SW 1271 (cell line): Measurements from ENCODE around the gene OR1E1.
"Not testable (repeated sequence)": the region's sequence is repeated elsewhere in the genome, so short reads cannot be mapped to it uniquely, and the experiment has no call there.

Experiments used
- DNase-seq, 2 experiments: peaks; one replicate each; lab custom pipeline; 2025; lab: John Stamatoyannopoulos, UW

The OR1E1 gene, protein sequence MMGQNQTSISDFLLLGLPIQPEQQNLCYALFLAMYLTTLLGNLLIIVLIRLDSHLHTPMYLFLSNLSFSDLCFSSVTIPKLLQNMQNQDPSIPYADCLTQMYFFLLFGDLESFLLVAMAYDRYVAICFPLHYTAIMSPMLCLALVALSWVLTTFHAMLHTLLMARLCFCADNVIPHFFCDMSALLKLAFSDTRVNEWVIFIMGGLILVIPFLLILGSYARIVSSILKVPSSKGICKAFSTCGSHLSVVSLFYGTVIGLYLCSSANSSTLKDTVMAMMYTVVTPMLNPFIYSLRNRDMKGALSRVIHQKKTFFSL

DNA sequence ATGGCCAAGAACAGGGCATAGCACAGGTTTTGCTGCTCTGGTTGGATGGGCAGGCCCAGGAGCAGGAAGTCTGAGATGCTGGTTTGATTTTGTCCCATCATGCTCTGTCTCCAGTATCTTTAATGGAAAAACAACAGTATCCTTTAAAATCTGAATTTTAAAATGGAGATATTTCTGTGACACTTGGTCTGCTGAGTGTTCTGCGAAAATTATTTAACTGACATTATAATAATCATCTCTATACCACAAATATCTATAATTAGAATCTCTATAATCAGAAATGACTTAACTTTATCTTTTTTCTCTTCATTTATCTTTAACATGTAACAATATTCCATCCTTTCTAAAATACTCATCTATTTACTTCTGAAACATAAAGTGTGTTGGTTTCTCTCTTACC lies at the start of gene OR1E1:
TSS of gene OR1E1 (minus strand) at position 101 of the 400 bp plus-strand sequence. CDS start at position 101, 0 bp downstream.
- DNase-seq, result no peak

GRCh38 chr17:3447625-3448024 lies 49.4 kb upstream of the OR1E1 start:
- peak in 1 of 2 experiments; percentile 23 for DNase-seq

- DNase-seq, result no peak
These were observed 42.2 kb upstream of the OR1E1 start for GRCh38 chr17:3440451-3440850.

GRCh38 chr17:3438368-3438767 lies 40.2 kb upstream of the OR1E1 start:
- no peak for DNase-seq

GRCh38 chr17:3433741-3434140 lies 35.5 kb upstream of the OR1E1 start, which contains the start of gene OR1E2:
Gene OR1E2, minus strand, starts transcription at chr17:3433841. Its CDS starts 0 bp downstream, at chr17:3433841.
- no peak for DNase-seq

GRCh38 chr17:3433215-3433614 lies 35.0 kb upstream of the OR1E1 start:
- not testable (repeated sequence) for DNase-seq

DNA sequence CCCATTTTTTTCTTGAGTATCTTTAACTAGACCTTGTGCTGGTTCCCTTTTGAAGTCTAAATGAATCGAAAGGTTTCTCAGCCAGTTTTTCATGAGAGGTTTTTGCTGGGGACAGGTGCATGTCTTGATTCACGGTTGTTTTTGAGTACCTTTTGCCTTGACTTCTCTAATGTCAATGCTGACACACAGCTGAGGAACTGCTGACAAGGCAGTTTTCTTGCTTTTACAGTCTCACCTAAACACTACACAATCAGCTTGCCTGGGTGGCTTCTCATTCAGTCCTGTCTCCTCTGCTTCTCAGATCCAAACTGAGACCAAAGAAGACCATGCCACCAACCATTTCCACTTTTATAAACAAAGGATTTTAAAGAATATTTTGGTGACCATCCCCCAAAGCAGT lies 20.0 kb upstream of the OR1E1 start:
- DNase-seq, result no peak

- DNase-seq, result no peak
These were observed 17.4 kb upstream of the OR1E1 start for GRCh38 chr17:3415610-3416009.

DNA sequence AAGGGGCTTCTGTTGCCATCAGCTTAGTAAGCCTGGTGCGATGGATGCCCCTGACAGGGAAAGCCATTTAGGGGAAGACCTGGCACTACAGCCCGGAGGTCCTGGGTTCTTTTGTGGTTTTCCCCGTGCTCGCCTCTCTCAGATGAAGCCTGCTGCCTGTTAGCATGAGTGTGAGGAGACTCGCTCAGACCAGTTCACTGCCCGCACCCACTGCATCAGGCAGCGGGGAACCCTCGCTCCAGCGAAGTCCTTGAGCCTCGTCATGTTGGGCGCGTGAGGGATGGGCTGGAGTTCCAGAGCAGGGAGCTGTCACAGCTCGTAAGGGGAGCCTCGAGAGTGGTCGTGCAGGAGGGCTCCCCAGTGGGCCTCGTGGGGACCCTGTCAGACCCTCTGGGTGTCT lies 14.0 kb upstream of the OR1E1 start:
- not testable (repeated sequence) for DNase-seq

- no peak for DNase-seq
These were observed 12.9 kb upstream of the OR1E1 start, which contains the start of gene OR3A3 for GRCh38 chr17:3411070-3411469. Gene OR3A3, plus strand, starts transcription at chr17:3411370.

- not testable (repeated sequence) for DNase-seq
These were observed 5.6 kb upstream of the OR1E1 start for GRCh38 chr17:3403856-3404255.

DNA sequence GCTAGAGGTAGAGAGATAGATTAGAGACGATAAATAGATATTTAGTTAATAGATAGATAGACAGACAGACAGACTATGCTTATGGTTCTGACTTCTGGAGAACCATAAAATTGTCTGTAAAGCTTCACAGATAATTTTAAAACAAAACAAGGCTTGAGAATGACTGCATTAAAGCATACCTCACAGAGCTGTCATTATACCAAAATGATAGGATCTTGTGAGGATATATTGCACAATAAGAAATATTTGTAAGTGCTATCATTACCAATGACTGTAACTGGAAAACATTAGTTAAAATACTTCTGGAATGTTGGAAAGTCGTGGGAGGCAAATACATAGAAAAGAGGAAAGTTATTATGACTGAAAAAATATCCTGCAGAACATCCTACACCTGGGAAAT lies 3.6 kb upstream of the OR1E1 start:
- no peak for DNase-seq

DNA sequence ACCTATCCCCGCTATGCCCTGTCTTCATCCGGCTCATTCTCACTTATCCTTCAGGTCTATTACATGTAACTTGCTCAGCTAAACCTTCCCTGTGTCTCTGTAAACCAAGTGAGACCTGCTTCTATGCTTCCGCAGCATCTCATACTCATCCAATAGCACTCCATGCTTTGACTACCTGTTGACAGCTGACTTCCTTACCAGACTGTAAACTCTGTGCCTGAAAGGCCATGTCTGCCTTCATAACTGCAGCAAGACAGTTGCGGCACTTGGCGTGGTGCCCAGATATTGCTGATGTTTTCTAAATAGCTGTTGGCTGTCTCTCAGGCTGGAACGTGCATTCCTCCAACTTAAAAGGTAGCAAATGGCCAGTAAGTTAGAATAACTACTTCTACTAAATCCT lies 1.8 kb upstream of the OR1E1 start:
- no peak for DNase-seq

GRCh38 chr17:3397801-3398200 lies 409 bp downstream of the OR1E1 start:
- not testable (repeated sequence) for DNase-seq

GRCh38 chr17:3389791-3390190 lies 8.4 kb downstream of the OR1E1 start:
- DNase-seq, result no peak

DNA sequence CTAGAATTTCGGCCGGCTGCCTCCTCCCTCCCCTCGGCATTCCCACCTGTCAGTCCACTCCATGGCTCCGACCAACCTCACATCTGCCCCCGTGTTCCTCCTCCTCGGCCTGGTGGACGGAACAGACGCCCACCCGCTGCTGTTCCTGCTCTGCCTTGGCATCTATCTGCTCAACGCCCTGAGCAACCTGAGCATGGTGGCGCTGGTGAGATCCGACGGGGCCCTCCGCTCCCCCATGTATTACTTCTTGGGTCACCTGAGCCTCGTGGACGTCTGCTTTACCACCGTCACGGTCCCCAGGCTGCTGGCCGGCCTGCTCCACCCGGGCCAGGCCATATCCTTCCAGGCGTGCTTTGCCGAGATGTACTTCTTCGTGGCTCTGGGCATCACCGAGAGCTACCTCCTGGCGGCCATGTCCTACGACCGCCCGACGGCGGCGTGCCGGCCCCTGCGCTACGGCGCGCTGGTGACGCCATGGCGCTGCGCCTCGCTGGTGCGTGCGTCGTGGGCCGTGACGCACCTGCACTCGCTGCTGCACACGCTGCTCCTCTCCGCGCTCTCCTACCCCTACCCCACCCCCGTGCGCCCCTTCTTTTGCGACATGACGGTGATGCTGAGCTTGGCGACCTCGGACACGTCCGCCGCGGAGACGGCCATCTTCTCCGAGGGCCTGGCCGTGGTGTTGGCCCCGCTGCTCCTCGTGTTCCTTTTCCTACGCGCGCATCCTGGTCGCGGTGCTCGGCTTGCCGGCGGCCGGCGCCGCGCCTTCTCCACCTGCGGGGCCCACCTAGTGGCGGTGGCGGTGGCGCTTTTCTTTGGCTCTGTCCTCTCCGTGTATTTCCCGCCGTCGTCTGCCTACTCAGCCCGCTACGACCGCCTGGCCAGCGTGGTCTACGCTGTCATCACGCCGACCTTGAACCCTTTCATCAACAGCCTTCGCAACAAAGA lies 12.1 kb downstream of the OR1E1 start, which contains the start of gene OR3A2:
TSS of gene OR3A2 (minus strand) at position 440 of the 948 bp plus-strand sequence.
- no peak for DNase-seq

DNA sequence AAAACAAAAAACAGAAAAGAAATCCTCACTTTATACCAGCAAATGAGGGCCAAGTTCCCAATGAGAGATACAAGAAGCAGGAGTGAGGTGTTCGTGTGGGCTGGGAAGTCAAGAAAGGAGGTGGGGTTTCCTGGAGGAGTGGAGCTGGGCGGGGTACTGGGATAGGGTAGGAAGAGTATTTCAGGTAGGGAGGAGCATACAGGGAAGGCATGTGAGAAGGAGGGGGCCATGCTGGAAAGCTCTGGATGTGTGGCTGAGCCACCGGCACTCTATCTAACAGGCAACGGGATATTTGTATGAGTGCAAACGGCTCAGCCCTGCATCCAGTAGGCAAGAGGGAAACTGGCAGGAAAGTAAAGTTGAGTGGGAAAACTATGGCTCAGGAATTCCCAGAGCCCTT lies 16.3 kb downstream of the OR1E1 start:
- DNase-seq, result no peak

- DNase-seq, result no peak
These were observed 19.9 kb downstream of the OR1E1 start for GRCh38 chr17:3378321-3378720.

DNA sequence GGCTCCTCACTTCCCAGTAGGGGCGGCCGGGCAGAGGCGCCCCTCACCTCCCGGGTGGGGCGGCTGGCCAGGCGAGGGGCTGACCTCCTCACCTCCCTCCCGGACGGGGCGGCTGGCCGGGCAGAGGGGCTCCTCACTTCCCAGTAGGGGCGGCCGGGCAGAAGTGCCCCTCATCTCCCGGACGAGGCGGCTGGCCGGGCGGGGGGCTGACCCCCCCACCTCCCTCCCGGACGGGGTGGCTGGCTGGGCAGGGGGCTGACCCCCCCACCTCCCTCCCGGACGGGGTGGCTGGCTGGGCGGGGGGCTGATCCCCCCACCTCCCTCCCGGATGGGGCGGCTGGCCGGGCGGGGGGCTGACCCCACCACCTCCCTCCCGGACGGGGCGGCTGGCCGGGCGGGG lies 27.0 kb downstream of the OR1E1 start:
- not testable (repeated sequence) for DNase-seq
